SKM-1 treated with dmso at 0.1 percent for 144 hours (cell line): ENCODE data around the gene USP49.

Experiments used
- DNase-seq: peaks from one replicate; lab custom pipeline; 2025; ENCODE audit not compliant: unreplicated experiment; lab: John Stamatoyannopoulos, UW

Gene USP49

GRCh38 chr6:41877051-41877680 is 18.0 kb downstream of the USP49 start:
- no peak for DNase-seq

- no peak for DNase-seq
Observed at GRCh38 chr6:41874741-41875140, 20.4 kb downstream of the USP49 start.

- no peak for DNase-seq
Observed at GRCh38 chr6:41872147-41872546, 23.0 kb downstream of the USP49 start.

GRCh38 chr6:41871691-41872090 is 23.5 kb downstream of the USP49 start:
- DNase-seq, result peak; percentile 30

GRCh38 chr6:41859356-41859755 is 35.8 kb downstream of the USP49 start:
- DNase-seq, result no peak

- no peak for DNase-seq
Observed at GRCh38 chr6:41858703-41859102, 36.5 kb downstream of the USP49 start.

GRCh38 chr6:41850861-41851260 is 44.3 kb downstream of the USP49 start:
- no peak for DNase-seq

- peak; percentile 75 for DNase-seq
Observed at GRCh38 chr6:41846666-41847237, 48.4 kb downstream of the USP49 start.

DNA sequence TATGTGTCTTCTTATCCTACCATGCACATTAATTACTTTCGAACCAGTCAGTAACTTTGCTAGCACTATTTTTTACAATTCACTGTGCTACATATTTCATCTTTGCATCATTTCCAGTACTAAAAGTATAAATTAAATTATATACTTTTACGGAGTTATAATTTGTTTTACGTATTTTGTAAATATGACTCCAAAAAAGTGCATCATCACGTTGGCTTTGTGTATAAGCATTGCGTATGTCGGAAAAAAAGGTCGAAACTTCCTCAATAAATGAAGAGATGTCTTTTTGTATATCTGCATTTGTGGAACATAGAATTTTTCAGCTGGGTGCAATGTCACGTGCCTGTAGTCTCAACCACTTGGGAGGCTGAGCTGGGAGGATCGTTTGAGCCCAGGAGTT is 52.0 kb downstream of the USP49 start:
- no peak for DNase-seq

DNA sequence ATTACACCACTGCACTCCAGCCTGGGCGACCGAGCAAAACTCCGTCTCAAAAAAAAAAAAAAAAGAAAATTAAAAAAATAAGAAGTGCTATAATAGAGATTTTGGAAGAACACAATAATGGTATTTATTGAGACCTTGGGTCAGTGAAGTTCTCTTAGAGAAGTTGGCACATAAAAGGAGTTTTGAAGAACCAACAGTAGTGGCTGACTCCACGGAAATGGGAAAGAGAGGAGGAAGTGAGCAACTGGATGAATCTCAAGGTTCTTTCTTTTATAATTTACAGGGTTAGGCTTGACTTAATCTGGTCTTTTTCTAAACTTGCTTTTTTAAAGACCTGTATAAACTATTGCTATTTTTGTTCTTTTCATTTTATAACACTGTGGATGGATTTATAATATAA is 54.8 kb downstream of the USP49 start:
- DNase-seq, result no peak

GRCh38 chr6:41836660-41837052 is 58.5 kb downstream of the USP49 start:
- DNase-seq, result no peak

GRCh38 chr6:41836022-41836659 is 59.0 kb downstream of the USP49 start:
- no peak for DNase-seq

DNA sequence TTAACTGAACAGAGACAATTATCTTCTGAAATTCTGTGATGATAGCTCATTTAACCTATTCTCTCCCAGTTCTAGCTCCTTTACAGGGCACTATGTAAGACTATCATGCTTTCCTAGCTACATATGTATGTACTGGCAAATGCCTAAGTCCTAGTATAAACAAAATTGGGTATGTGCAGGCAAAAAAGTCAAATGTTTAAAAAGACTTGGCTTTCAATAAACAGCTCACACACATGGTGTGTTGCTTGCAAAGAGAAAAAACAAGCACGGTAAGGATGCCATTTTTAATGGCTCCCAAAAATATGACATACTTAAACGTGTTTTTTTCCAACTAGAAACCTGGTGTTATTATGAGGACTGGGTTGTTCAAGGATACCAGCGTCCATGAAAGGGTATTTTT is 62.9 kb downstream of the USP49 start:
- no peak for DNase-seq

DNA sequence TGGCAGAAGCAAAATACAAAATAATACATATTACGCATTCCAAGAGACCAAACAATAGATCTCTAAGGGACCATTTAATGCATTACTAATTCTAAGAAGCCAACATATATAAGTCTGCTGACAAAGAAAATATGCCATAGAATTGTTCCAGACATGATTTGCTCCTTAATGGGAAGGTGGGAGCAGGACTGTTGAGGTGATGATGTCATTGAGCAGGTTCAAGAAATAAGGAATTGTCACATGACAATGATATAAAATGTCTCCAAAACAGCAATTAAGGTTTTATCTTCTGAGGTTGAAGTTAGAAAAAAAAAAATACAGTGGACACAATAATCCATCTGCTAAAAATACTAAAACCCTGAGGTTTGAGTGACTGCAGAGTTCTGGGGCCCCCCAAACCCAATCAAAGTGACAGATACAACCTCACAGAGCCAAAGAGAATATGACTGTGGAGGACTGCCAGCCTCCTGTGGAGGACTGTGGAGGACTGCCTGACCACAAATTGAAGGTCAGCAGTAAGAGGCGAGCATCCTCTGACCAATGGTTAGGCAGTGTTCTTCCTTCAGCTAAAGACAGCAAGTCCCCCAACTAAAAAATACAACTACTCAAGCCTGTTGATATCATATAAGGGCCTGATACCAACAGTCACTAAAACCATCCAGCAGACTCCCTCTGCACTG is 68.7 kb downstream of the USP49 start:
- no peak for DNase-seq

GRCh38 chr6:41824571-41825569 is 70.3 kb downstream of the USP49 start:
- DNase-seq, result no peak

GRCh38 chr6:41823178-41823577 is 72.0 kb downstream of the USP49 start:
- no peak for DNase-seq

DNA sequence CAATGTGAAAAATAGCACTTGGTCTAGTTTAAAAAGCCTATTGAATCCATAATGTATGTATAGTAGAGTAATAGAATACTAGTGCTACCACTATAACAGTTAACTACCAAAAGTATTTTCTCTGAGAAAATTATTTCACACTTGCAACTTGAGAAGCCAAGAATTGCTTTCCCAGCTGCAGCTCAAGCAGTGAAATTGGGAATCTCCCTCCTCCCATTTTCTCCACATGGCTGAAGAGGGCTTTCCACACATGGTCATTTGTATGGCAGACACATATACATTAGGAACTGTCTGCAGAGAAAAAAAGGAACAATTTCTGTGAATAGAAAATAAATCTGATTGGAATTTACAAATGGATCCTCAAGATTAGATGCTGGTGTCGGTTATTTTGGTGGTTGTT is 73.2 kb downstream of the USP49 start:
- DNase-seq, result no peak

DNA sequence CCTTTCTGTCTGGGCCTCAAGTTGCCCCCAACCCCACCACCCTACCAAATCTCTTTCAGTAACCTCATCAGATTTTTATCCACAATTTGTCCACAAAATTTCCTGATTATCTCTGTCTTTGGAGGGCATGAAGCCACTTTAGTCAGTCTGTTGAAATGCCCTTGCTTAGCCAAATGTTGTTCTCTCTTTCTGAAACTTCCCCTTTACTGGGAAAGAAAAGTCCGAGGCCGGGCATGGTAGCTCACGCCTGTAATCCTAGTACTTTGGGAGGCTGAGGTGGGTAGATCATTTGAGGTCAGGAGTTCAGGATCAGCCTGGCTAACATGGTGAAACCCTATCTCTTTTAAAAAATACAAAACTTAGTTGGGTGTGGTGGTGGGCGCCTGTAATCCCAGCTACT is 73.9 kb downstream of the USP49 start:
- DNase-seq, result peak; percentile 30

GRCh38 chr6:41818271-41819054 is 76.7 kb downstream of the USP49 start:
- DNase-seq, result no peak

DNA sequence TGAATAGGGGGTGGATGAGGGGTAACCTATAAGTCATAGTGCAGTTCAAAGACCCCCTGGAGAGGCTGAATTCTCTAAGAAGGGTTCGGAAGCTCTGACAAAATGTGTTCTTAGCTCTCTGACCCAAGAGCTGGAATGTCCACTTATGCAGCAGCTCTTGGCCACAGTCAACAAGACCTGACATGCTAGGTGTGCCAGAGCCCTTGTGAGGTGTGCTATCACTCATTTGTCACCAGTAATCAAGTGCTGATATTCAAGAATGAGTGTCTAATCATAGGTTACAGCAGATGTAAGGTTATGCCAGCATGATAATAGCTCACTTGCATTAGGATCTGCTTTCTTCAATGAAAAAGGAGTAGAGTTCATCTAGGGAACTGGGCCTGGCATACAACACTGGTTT is 79.6 kb downstream of the USP49 start:
- no peak for DNase-seq
